ENCODE data around the gene PARD3. TPM values are rescaled to one million over a fixed set of nuclear protein-coding genes. Genes with fewer than 3 reads are reported as not detected.

The PARD3 gene
- total and polyA plus RNA-seq, 8 donors, result 25.6 to 54.5 (median 47.8) TPM

- DNase-seq (no peak), ATAC-seq (no peak)
- no peak overlapping the region for H3K4me3 ChIP-seq
- H3K9me3 ChIP-seq, result no peaks in the 10 kb centered on the region
- peaks cover 0 to 2% of the 10 kb centered on the region in 2 donors for H3K4me1 ChIP-seq
- TF ChIP-seq, protein P1, sequence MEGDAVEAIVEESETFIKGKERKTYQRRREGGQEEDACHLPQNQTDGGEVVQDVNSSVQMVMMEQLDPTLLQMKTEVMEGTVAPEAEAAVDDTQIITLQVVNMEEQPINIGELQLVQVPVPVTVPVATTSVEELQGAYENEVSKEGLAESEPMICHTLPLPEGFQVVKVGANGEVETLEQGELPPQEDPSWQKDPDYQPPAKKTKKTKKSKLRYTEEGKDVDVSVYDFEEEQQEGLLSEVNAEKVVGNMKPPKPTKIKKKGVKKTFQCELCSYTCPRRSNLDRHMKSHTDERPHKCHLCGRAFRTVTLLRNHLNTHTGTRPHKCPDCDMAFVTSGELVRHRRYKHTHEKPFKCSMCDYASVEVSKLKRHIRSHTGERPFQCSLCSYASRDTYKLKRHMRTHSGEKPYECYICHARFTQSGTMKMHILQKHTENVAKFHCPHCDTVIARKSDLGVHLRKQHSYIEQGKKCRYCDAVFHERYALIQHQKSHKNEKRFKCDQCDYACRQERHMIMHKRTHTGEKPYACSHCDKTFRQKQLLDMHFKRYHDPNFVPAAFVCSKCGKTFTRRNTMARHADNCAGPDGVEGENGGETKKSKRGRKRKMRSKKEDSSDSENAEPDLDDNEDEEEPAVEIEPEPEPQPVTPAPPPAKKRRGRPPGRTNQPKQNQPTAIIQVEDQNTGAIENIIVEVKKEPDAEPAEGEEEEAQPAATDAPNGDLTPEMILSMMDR (IDR thresholded peaks at IDR 0.05), result no peak
- H3K27me3 ChIP-seq, result no peaks in the 10 kb centered on the region
- H3K27ac ChIP-seq, result no peak overlapping the region
- intact Hi-C loops (cut with DNase I), result no loop called here
- no peaks in the 10 kb centered on the region for H3K36me3 ChIP-seq
Observed at GRCh38 chr10:34551295-34551694, 263.8 kb downstream of the PARD3 start.

DNA sequence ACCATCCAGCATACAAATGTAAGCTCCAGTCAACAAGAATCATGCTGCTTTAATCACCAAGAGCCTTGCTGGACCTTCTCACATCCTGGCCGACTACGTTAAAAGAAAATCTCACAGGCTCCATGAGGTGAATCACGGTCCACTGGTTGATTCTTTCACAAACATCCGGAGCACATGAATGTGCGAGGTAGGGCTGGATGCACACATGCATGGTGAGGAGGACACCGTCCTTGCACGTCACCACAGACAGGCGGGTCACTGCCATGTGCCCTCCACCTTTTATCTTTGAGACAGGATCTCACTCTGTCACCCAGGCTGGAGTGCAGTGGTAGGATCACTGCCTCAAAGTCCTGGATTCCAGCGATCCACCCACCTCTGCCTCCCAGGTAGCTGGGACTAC is 265.1 kb downstream of the PARD3 start:
- Histone ChIP-seq H3K27ac (no peak overlapping the region), H3K4me1 (peaks cover 0 to 2% of the 10 kb centered on the region in 2 donors), H3K36me3 (no peaks in the 10 kb centered on the region), H3K4me3 (no peak overlapping the region), H3K27me3 (no peaks in the 10 kb centered on the region), H3K9me3 (no peaks in the 10 kb centered on the region)
- DNase-seq (no peak), ATAC-seq (no peak)
- TF ChIP-seq, protein P1 (IDR thresholded peaks at IDR 0.05), result no peak
- intact Hi-C loops (cut with DNase I), result no loop called here

- TF ChIP-seq, protein P1 (IDR thresholded peaks at IDR 0.05), result no peak
- intact Hi-C loops (cut with DNase I), result no loop called here
- no peaks in the 10 kb centered on the region for H3K9me3 ChIP-seq
- H3K36me3 ChIP-seq, result no peaks in the 10 kb centered on the region
- peaks cover 0 to 2% of the 10 kb centered on the region in 2 donors for H3K4me1 ChIP-seq
- H3K27ac ChIP-seq, result no peak overlapping the region
- ATAC-seq (no peak), DNase-seq (no peak)
- no peak overlapping the region for H3K4me3 ChIP-seq
- H3K27me3 ChIP-seq, result no peaks in the 10 kb centered on the region
Observed at GRCh38 chr10:34549001-34549400, 266.1 kb downstream of the PARD3 start.

DNA sequence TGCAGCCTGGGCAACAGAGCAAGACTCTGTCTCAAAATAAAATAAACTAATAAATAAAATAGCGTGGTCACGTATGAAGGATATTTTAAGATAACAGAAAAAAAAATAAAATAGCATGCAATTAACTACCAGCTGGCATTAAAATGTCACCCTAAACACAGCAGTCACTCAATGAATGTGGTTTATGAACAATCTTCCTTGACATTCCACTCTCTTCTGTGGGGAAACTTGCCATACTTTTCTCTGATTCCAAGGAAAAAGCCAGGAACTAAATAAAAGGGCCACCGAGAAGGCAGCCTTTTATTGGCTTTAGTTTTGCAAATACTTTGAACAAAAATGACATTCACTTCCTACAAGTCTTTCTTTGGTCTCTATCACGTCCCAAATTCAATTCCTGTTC is 266.6 kb downstream of the PARD3 start:
- Histone ChIP-seq H3K27me3 (no peaks in the 10 kb centered on the region), H3K4me1 (peaks cover 0 to 2% of the 10 kb centered on the region in 2 donors), H3K4me3 (no peak overlapping the region), H3K27ac (no peak overlapping the region), H3K36me3 (no peaks in the 10 kb centered on the region), H3K9me3 (no peaks in the 10 kb centered on the region)
- TF ChIP-seq, protein P1 (IDR thresholded peaks at IDR 0.05), result no peak
- intact Hi-C loops (cut with DNase I), result no loop called here
- DNase-seq (no peak), ATAC-seq (no peak)

DNA sequence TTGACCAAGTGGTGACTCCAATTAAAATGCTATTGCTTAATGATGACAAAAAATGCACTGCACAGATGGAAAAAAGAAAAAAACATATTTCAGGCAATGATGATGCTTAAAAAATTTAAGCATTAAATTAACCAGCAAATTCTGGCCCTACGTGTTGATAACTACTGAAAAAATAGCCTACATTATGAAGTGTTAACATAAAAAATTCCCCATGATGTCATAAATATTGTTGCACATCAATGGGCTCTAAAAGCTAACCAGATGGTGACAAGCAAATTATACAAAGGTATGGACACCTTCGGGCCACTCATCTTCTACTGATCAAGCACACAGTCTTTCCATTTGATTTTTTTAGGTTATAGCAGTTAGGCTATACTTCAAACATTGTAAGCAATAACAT is 267.4 kb downstream of the PARD3 start:
- ATAC-seq (no peak), DNase-seq (no peak)
- Histone ChIP-seq H3K4me3 (no peak overlapping the region), H3K36me3 (no peaks in the 10 kb centered on the region), H3K4me1 (peaks cover 0 to 2% of the 10 kb centered on the region in 2 donors), H3K27me3 (no peaks in the 10 kb centered on the region), H3K27ac (no peak overlapping the region), H3K9me3 (no peaks in the 10 kb centered on the region)
- intact Hi-C loops (cut with DNase I), result no loop called here
- TF ChIP-seq, protein P1 (IDR thresholded peaks at IDR 0.05), result no peak
